Measurements from ENCODE around the gene GCSH. TPM values are rescaled to one million over a fixed set of nuclear protein-coding genes. Genes with fewer than 3 reads are reported as not detected.

GCSH gene
- total and polyA plus RNA-seq, 4 donors: 34.6 to 132 (median 55.0) TPM

DNA sequence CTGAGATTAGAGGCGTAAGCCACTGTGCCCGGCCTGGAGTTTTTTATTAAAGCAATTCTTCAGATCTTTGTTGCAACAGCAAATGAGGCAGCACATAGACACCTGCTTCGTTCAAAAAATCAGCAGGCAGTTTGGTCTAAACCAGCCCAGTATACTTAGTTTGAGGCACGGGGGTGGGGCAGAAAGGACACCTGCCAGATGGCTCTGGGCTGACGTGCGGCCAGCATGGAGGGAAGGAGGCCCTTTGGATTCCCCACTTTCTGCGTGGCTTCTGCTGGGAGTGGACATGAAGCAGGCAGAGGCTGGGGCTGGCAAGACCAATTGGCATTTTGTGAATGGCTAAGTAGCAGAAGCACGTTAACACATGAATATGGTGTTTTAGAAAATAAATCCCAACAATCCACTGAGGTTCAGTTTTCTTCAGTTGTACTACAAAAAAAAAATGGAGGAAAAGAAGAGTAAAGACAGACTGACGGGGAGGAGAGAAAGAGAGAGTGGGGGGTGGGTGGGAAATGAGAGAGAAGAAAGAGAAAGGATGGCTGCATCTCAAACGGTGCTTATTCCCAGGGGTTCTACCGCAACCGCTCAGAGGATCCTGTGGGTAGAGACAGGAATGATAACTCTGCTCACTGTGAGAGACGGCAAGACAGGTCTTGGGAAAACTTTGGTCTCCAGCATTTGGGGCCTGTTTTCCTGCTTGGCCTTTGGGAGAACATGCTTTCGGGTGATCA, 35.5 kb downstream of the GCSH start:
- H3K9me3 ChIP-seq (ENCODE audit: control insufficient read depth in 4 of 4, low read length in 3 of 4): no peaks in the 10 kb centered on the region
- H3K27ac ChIP-seq (ENCODE audit: low read depth in 1 of 2, low read length in 2 of 2): no peak overlapping the region
- no peaks in the 10 kb centered on the region for H3K27me3 ChIP-seq (ENCODE audit: control insufficient read depth in 4 of 4, insufficient read depth in 4 of 4, low read length in 3 of 4)
- no peaks in the 10 kb centered on the region for H3K36me3 ChIP-seq (ENCODE audit: control insufficient read depth in 4 of 4, insufficient read depth in 3 of 4, low read depth in 1 of 4, low read length in 3 of 4)
- TF ChIP-seq NR2F2 (IDR thresholded peaks at IDR 0.05) (no peak), RXRA (IDR thresholded peaks at IDR 0.05) (no peak), GABPA (IDR thresholded peaks at IDR 0.05 in 1 of 2, conservative IDR thresholded peaks at IDR 0.05 in 1 of 2) (no peak), FOXA2 (IDR thresholded peaks at IDR 0.05) (no peak), ZBTB33 (IDR thresholded peaks at IDR 0.05) (no peak), HNF4A (conservative IDR thresholded peaks at IDR 0.05) (no peak), REST (IDR thresholded peaks at IDR 0.05) (no peak), FOXA1 (IDR thresholded peaks at IDR 0.05) (no peak), SP1 (IDR thresholded peaks at IDR 0.05) (no peak), ATF3 (IDR thresholded peaks at IDR 0.05) (no peak), JUND (IDR thresholded peaks at IDR 0.05) (no peak), HNF4G (IDR thresholded peaks at IDR 0.05) (no peak), RAD21 (IDR thresholded peaks at IDR 0.05) (no peak)
- TF ChIP-seq, protein P1, sequence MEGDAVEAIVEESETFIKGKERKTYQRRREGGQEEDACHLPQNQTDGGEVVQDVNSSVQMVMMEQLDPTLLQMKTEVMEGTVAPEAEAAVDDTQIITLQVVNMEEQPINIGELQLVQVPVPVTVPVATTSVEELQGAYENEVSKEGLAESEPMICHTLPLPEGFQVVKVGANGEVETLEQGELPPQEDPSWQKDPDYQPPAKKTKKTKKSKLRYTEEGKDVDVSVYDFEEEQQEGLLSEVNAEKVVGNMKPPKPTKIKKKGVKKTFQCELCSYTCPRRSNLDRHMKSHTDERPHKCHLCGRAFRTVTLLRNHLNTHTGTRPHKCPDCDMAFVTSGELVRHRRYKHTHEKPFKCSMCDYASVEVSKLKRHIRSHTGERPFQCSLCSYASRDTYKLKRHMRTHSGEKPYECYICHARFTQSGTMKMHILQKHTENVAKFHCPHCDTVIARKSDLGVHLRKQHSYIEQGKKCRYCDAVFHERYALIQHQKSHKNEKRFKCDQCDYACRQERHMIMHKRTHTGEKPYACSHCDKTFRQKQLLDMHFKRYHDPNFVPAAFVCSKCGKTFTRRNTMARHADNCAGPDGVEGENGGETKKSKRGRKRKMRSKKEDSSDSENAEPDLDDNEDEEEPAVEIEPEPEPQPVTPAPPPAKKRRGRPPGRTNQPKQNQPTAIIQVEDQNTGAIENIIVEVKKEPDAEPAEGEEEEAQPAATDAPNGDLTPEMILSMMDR (IDR thresholded peaks at IDR 0.05; ENCODE audit: low read depth, low read length, missing input control): no peak
- TF ChIP-seq, protein P2, sequence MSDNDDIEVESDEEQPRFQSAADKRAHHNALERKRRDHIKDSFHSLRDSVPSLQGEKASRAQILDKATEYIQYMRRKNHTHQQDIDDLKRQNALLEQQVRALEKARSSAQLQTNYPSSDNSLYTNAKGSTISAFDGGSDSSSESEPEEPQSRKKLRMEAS (IDR thresholded peaks at IDR 0.05): no peak
- H3K4me3 ChIP-seq (ENCODE audit: low read depth in 1 of 3, low read length in 3 of 3): no peak overlapping the region
- DNase-seq (ENCODE audit: low spot score): no peak
- H3K4me1 ChIP-seq (ENCODE audit: control insufficient read depth in 4 of 4, insufficient read depth in 4 of 4, low read length in 3 of 4): no peaks in the 10 kb centered on the region
- WGBS: 91% methylated on average over 14 of the region's 14 CpGs
- no peak overlapping the region for H3K9ac ChIP-seq (ENCODE audit: low read depth in 1 of 2, low read length in 2 of 2)

- DNase-seq (ENCODE audit: low spot score): no peak
- H3K27ac ChIP-seq (ENCODE audit: low read depth in 1 of 2, low read length in 2 of 2): no peak overlapping the region
- H3K4me3 ChIP-seq (ENCODE audit: low read depth in 1 of 3, low read length in 3 of 3): no peak overlapping the region
- WGBS: 88% methylated on average over 11 of the region's 11 CpGs
- no peaks in the 10 kb centered on the region for H3K36me3 ChIP-seq (ENCODE audit: control insufficient read depth in 4 of 4, insufficient read depth in 3 of 4, low read depth in 1 of 4, low read length in 3 of 4)
- no peak overlapping the region for H3K9ac ChIP-seq (ENCODE audit: low read depth in 1 of 2, low read length in 2 of 2)
- no peaks in the 10 kb centered on the region for H3K4me1 ChIP-seq (ENCODE audit: control insufficient read depth in 4 of 4, insufficient read depth in 4 of 4, low read length in 3 of 4)
- no peaks in the 10 kb centered on the region for H3K27me3 ChIP-seq (ENCODE audit: control insufficient read depth in 4 of 4, insufficient read depth in 4 of 4, low read length in 3 of 4)
- no peaks in the 10 kb centered on the region for H3K9me3 ChIP-seq (ENCODE audit: control insufficient read depth in 4 of 4, low read length in 3 of 4)
- TF ChIP-seq SP1 (IDR thresholded peaks at IDR 0.05): no peak
- TF ChIP-seq, protein P2 (IDR thresholded peaks at IDR 0.05): no peak
- no peak for TF ChIP-seq FOXA1 (IDR thresholded peaks at IDR 0.05)
- TF ChIP-seq EGR1 (IDR thresholded peaks at IDR 0.05; ENCODE audit: low read depth in 2 of 2): no peak
- no peak for TF ChIP-seq HNF4A (conservative IDR thresholded peaks at IDR 0.05)
- no peak for TF ChIP-seq YY1 (IDR thresholded peaks at IDR 0.05)
- TF ChIP-seq JUND (IDR thresholded peaks at IDR 0.05): no peak
- no peak for TF ChIP-seq RAD21 (IDR thresholded peaks at IDR 0.05)
- no peak for TF ChIP-seq ZBTB33 (IDR thresholded peaks at IDR 0.05)
- TF ChIP-seq RXRA (IDR thresholded peaks at IDR 0.05): no peak
- TF ChIP-seq TAF1 (conservative IDR thresholded peaks at IDR 0.05): no peak
- TF ChIP-seq ATF3 (IDR thresholded peaks at IDR 0.05): no peak
- TF ChIP-seq NR2F2 (IDR thresholded peaks at IDR 0.05): no peak
- no peak for TF ChIP-seq HNF4G (IDR thresholded peaks at IDR 0.05)
These were observed 42.4 kb downstream of the GCSH start for GRCh38 chr16:81053761-81054160.
